Measurements from ENCODE around the gene CIAO1.

CIAO1 gene

DNA sequence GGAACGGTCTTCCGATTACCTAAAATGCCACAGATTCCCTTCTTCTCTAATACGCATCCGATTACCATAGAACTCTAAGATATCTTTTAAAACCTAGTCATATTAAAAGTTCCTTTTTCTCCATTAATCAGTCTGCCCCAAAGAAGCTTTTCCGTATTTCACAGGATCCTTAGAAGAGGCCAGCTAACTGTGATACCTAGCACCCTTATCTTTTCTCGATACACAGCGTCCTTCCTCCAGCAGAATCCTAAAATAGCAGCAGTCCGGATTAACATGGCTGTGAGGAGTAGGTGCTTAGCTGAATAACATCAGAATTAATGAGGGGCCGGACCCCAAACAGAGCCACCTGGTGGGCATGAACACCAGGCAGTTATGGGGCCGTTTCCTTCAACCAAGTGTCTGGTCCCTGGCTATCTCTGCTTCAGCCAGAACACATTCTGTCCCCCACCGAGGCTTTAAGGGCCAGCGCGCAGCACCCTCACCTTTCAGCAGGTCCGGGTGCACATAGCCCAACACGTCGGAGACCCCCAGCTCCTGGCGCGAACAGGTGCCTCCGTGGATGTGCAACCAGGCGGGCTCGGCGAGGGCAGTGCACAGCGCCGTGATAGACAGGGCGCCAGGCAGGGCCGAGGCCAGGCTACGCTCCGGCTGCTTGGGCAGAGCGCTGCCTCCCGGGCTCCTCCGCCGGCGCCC lies 1.2 kb upstream of the CIAO1 start:
- peak; percentile 66 for DNase-seq (ENCODE audit: low read depth)

GRCh38 chr2:96265349-96265839 lies 631 bp upstream of the CIAO1 start:
- no peak for TF ChIP-seq CTCF (conservative IDR thresholded peaks at IDR 0.05; ENCODE audit: low read depth, low read length)
- H3K4me3 ChIP-seq (ENCODE audit: low read depth, low read length): peak overlapping the region; percentile 75
- DNase-seq (ENCODE audit: low read depth): no peak

More for the DNA sequence above, 1.2 kb upstream of the CIAO1 start:
- H3K4me3 ChIP-seq (ENCODE audit: low read depth, low read length): peak overlapping the region; percentile 75
- TF ChIP-seq CTCF (conservative IDR thresholded peaks at IDR 0.05; ENCODE audit: low read depth, low read length): peak; percentile 73

- H3K4me3 ChIP-seq (ENCODE audit: low read depth, low read length): peak overlapping the region; percentile 97
- DNase-seq (ENCODE audit: low read depth): peak; percentile 55
- peak; percentile 63 for TF ChIP-seq CTCF (conservative IDR thresholded peaks at IDR 0.05; ENCODE audit: low read depth, low read length)
Measured at GRCh38 chr2:96267159-96267971, 1.3 kb downstream of the CIAO1 start.

DNA sequence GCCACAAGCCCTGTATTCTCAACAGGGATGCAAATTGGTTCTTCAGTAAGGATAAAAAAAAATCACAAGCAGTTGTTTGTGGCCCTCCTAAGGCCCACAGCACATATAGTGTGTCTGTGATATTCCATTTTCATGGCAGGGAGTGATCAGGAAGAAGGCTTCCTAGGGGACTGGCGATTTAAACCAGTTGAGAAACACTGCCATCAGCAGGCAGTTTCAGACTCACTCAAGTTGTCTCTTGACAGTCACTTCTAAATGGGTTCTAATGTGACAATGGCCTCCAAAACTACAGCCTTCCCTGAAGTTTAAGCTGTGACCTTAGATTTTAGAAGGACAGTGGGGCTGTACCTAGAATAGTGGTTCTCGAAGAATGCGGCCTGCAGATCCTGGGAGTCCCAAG lies 6.0 kb downstream of the CIAO1 start:
- DNase-seq (ENCODE audit: low read depth): no peak
- H3K4me3 ChIP-seq (ENCODE audit: low read depth, low read length): no peak overlapping the region
- no peak for TF ChIP-seq CTCF (conservative IDR thresholded peaks at IDR 0.05; ENCODE audit: low read depth, low read length)

- DNase-seq (ENCODE audit: low read depth): no peak
- no peak for TF ChIP-seq CTCF (conservative IDR thresholded peaks at IDR 0.05; ENCODE audit: low read depth, low read length)
- no peak overlapping the region for H3K4me3 ChIP-seq (ENCODE audit: low read depth, low read length)
Measured at GRCh38 chr2:96273763-96274162, 7.7 kb downstream of the CIAO1 start.

DNA sequence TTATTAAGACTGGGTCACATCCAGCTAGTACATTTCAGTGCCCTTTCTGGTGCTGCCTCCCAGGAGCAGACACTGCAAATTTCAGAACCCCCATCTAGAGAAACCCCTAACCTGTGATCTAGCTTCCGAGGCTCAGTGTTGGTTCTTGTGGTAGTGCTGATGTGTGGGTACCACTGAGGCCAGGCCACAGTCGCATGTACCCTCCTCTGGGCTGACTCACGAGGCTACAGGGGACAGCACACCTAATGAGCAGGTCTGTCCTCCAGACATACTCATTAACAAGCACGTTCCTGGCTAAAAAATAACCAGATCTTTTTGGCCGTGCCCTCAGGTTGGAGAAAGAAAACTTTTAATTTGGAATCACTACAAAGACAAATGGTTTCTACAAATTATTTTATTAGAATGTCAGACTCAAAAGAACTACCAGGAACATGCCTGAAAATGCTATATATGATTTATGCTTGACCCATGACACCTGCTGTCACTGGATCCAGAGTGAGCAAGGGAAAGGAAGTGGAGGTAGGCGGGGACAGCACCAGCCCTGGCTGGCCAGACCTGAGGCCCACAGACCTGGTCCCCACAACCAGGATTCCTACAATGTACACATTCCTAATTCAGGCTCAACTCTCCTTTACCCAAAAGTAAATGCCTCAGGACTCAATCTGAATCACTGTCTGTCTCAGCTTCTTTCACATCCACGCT lies 8.5 kb downstream of the CIAO1 start:
- TF ChIP-seq CTCF (conservative IDR thresholded peaks at IDR 0.05; ENCODE audit: low read depth, low read length): no peak
- DNase-seq (ENCODE audit: low read depth): no peak
- no peak overlapping the region for H3K4me3 ChIP-seq (ENCODE audit: low read depth, low read length)
